Muscle of leg (tissue), 11 donors: Measurements from ENCODE around the gene GPR132. TPM values are rescaled to one million over a fixed set of nuclear protein-coding genes. Genes with fewer than 3 reads are reported as not detected.
A peak's percentile ranks its signal among the peaks of the same experiment; 100 is the strongest.
"Not testable (repeated sequence)": the region's sequence is repeated elsewhere in the genome, so short reads cannot be mapped to it uniquely, and the experiment has no call there.

Source experiments
- DNase-seq: peaks from one replicate; pipeline ENCODE4 v3.0.0; 2013
- H3K27ac ChIP-seq: one replicate; pipeline ENCODE4 v1.5.1; 2013; ENCODE audit warnings: mild to moderate bottlenecking, low read length, control low read depth
- H3K27me3 ChIP-seq: one replicate; pipeline ENCODE4 v1.6.1; 2013; ENCODE audit warnings: low read length; ENCODE audit not compliant: control insufficient read depth, insufficient read depth
- H3K36me3 ChIP-seq: one replicate; pipeline ENCODE4 v1.6.1; 2013; ENCODE audit warnings: low read length; ENCODE audit not compliant: control insufficient read depth, insufficient read depth
- H3K4me1 ChIP-seq: one replicate; pipeline ENCODE4 v1.6.1; 2013; ENCODE audit warnings: low read length; ENCODE audit not compliant: control insufficient read depth, insufficient read depth
- H3K4me3 ChIP-seq: one replicate; pipeline ENCODE4 v1.5.1; 2013; ENCODE audit warnings: low read length, control low read depth
- H3K9me3 ChIP-seq: replicated peaks from 2 replicates; pipeline ENCODE4 v1.6.1; 2013; ENCODE audit warnings: low read depth, low read length; ENCODE audit not compliant: control insufficient read depth
- WGBS: methylation state at CpG from one replicate; pipeline ENCODE4 v1.1.5; 2013; ENCODE audit warnings: missing lambda C conversion rate; ENCODE audit not compliant: insufficient coverage; 5-methylcytosine and 5-hydroxymethylcytosine counted together
- polyA plus RNA-seq, 8 donors: library from polyadenylated mRNA; unstranded; fragments of 120-200 nt; gene quantifications; one replicate each; pipeline versions ENCODE4 v1.2.1 to v1.2.3, GENCODE V29; 2013; ENCODE audit warnings: inconsistent platforms in 1 of 8, low replicate concordance in 1 of 8; ENCODE audit not compliant: insufficient read length in 8 of 8, insufficient read depth in 1 of 8
- total RNA-seq: library from RNA; stranded (reverse); fragments of 120-200 nt; gene quantifications from one replicate; pipeline ENCODE4 v1.2.4, GENCODE V29; 2013

The GPR132 gene
- total and polyA plus RNA-seq, 9 donors = 0.41 to 1.5 (median 0.75) TPM

DNA sequence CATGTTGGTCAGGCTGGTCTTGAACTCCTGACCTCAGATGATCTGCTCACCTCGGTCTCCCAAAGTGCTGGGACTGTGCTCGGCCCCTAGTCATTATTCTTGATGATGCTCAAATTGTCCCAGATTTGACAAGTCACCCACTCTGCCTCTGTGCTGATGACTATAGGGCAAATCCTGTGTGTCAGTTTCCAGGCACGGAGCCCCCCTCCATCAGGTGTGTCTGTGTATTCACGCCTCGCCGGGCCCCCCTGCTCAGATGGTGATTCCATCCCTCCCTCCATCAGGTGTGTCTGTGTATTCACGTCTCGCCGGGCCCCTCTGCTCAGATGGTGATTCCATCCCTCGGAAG is 4.3 kb upstream of the GPR132 start:
- Histone ChIP-seq H3K36me3 (no peaks in the 10 kb centered on the region), H3K4me3 (no peak overlapping the region), H3K4me1 (peaks cover 46% of the 10 kb centered on the region), H3K9me3 (no peaks in the 10 kb centered on the region), H3K27ac (no peak overlapping the region), H3K27me3 (peaks cover 15% of the 10 kb centered on the region)
- WGBS = 64% methylated on average over 8 of the region's 10 CpGs
- DNase-seq = no peak

- DNase-seq = peak; percentile 12
- H3K27ac ChIP-seq = peak overlapping the region; percentile 20
- peaks cover 43% of the 10 kb centered on the region for H3K4me1 ChIP-seq
- no peaks in the 10 kb centered on the region for H3K36me3 ChIP-seq
- H3K9me3 ChIP-seq = no peaks in the 10 kb centered on the region
- H3K4me3 ChIP-seq = no peak overlapping the region
- H3K27me3 ChIP-seq = peaks cover 15% of the 10 kb centered on the region
- WGBS = 76% methylated on average over 11 of the region's 13 CpGs
Observed at GRCh38 chr14:105068818-105069217, 3.6 kb upstream of the GPR132 start.

DNA sequence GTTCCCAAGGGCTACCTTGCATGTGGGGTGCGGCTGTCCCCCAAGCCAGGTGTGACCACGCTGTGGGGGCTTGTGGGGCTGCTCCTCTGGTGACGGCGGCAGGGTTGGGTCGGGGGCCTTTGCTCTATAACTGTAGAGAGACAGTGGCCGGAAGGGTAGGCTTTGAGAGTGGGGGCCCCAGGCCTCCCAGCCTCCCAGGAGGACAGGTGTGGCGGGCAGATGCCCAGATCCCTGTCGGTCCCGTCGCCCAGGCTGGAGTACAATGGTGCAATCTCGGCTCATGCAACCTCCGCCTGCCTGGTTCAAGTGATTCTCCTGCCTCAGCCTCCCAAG is 2.7 kb upstream of the GPR132 start:
- H3K36me3 ChIP-seq = no peaks in the 10 kb centered on the region
- 93% methylated on average over 6 of the region's 12 CpGs for WGBS
- H3K4me1 ChIP-seq = peaks cover 39% of the 10 kb centered on the region
- DNase-seq = no peak
- H3K27ac ChIP-seq = no peak overlapping the region
- no peak overlapping the region for H3K4me3 ChIP-seq
- H3K27me3 ChIP-seq = peaks cover 15% of the 10 kb centered on the region
- H3K9me3 ChIP-seq = no peaks in the 10 kb centered on the region

DNA sequence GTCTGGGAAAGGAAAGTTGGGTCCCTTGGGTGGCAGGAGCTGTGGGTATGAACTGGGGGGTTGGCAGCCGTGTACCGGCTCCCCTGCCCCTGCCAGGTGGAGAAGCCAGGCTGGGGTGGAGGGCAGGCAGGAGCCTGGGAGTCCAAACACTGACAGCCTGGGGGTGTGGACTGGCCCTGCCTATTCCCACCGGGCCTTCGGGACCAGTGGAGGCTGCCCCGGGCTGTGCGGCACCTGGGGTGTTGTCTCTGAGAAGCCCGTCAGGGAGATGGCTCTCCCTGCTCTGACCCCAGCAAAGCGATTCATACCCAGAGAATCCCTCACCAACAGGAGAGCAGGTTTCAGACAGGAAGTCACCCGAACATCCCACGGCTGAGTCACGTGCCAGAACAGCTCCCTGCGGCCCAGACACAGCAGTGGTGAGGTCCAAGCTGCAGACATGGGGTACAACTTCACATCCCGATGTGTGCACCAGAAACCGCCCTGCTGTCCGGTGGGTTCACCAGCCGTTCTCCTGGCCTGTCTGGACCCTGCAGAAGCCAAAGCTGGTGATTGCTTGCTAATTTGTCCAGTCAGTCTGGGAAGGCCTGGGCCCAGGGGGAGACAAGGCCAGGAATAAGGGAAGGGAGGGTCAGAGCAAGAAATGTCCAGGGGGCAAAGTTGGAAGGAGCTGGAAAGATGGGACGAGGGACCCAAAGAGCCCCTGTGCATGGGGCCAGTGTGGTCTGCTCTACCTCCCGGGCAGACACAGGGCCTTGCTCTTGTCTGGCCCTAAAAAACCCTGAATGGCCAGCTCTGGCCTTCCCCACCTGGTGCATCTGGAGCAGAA is 2.1 kb upstream of the GPR132 start:
- DNase-seq = no peak
- peaks cover 35% of the 10 kb centered on the region for H3K4me1 ChIP-seq
- peaks cover 15% of the 10 kb centered on the region for H3K27me3 ChIP-seq
- no peaks in the 10 kb centered on the region for H3K9me3 ChIP-seq
- 56% methylated on average over 13 of the region's 18 CpGs for WGBS
- no peaks in the 10 kb centered on the region for H3K36me3 ChIP-seq
- no peak overlapping the region for H3K27ac ChIP-seq
- no peak overlapping the region for H3K4me3 ChIP-seq

DNA sequence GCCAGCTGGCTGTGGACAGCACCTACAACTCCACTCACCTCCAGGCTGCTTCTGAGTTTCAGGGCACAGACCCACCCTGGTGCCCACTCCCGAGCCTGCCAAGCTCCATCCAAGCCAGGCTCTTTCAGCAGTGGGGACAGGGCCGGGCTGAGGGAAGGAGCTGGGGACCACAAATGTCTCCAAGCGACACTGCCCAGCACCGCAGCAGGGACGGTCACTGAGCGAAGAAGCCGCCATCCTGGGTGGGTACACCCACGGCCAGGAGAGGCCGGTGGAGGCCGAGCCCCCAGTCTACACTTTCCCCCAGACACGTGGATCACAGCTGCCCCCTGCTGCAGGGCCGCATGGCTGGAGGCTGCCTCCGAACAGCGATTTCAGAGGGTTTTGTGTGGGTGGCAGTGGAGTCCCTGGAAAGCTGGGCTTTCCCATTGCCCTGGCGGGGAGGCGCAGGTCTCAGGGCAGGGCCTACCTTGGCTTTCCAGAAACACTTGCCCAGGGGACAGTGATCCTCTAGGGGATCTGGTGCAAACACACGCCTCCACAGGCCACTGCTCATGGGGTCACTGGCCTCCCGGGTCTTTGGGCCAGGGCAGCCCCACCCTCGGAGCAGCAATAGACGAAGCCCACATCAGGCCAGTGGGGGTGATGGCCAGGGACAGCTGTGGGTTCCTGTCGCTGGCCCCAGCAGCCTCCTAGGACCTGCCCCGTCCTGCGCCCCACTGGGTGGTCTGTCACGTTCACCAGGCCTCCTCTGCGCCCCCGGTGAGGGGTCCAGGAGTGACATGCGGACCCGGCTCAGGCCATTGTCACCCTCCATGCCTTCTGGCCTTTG is 1.2 kb upstream of the GPR132 start:
- peaks cover 41% of the 10 kb centered on the region for H3K4me1 ChIP-seq
- no peak overlapping the region for H3K4me3 ChIP-seq
- 75% methylated on average over 24 of the region's 28 CpGs for WGBS
- no peak for DNase-seq
- no peak overlapping the region for H3K27ac ChIP-seq
- H3K9me3 ChIP-seq = no peaks in the 10 kb centered on the region
- peaks cover 11% of the 10 kb centered on the region for H3K27me3 ChIP-seq
- H3K36me3 ChIP-seq = no peaks in the 10 kb centered on the region

DNA sequence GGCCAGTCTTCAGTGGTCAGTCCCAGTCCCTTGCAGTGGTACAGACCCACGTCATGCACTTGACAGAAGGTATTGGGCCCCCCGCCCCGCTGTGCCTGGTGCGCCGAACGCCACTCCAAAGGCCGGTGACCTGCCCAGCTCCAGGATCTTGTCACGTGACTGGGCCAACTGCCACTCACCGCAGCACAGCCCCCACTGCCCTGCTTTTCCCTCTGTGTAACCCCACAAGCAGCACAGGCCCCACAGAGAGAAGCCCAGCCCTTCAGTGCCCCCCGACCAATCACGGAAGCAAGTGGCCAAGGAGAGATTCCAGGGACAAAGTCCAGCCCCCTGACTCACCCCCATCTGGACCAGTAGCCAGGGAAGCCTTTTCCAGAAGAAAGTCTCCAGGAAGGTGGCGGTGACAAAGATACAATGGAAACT is 498 bp downstream of the GPR132 start:
- DNase-seq = no peak
- WGBS = 61% methylated on average over 11 of the region's 12 CpGs
- peak overlapping the region; percentile 12 for H3K4me3 ChIP-seq
- no peaks in the 10 kb centered on the region for H3K36me3 ChIP-seq
- H3K27me3 ChIP-seq = peaks cover 5% of the 10 kb centered on the region
- H3K4me1 ChIP-seq = peaks cover 47% of the 10 kb centered on the region
- H3K27ac ChIP-seq = no peak overlapping the region
- no peaks in the 10 kb centered on the region for H3K9me3 ChIP-seq

DNA sequence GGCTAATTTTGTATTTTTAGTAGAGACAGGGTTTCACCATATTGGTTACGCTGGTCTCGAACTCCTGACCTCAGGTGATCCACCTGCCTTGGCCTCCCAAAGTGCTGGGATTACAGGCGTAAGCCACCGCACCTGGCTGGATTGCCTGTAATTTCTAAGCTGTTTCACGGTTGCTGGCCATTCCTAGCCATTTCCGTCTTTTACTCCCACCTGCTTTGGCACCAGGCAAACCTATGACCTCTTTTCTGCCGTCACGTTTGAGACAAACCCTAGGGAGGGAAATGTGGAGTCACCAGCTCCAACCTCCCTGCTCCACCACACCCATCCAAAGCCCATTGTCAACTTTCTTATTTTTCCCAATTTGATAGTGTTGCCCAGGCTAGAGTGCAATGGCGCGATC is 1.2 kb downstream of the GPR132 start:
- Histone ChIP-seq H3K4me3 (no peak overlapping the region), H3K4me1 (peaks cover 54% of the 10 kb centered on the region)
- WGBS = 84% methylated on average over 10 of the region's 10 CpGs

DNA sequence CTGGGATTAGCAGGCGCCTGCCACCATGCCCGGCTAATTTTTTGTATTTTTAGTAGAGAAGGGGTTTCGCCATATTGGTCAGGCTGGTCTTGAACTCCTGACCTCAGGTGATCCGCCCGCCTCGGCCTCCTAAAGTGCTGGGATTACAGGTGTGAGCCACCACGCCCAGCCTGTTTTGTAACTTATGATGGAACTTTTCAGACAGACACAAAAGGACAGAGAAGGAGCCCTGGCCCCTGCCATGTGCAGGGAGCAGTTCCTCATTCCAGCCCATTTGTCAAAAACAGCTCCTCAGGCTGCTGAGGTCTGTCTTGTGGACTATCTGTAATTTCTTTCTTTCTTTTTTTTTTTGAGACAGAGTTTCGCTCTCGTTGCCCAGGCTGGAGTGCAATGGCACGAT is 1.7 kb downstream of the GPR132 start:
- DNase-seq, H3K9me3 ChIP-seq, H3K27ac ChIP-seq, H3K27me3 ChIP-seq, H3K36me3 ChIP-seq, H3K4me3 ChIP-seq: not testable (repeated sequence)
- H3K4me1 ChIP-seq = peaks cover 58% of the 10 kb centered on the region
- 85% methylated on average over 6 of the region's 10 CpGs for WGBS

More for the DNA sequence above, 1.2 kb downstream of the GPR132 start:
- no peak for DNase-seq
- Histone ChIP-seq H3K27me3 (peaks cover 2% of the 10 kb centered on the region), H3K27ac (no peak overlapping the region), H3K9me3 (no peaks in the 10 kb centered on the region), H3K36me3 (no peaks in the 10 kb centered on the region)

- peaks cover 2% of the 10 kb centered on the region for H3K27me3 ChIP-seq
- peak; percentile 57 for DNase-seq
- no peaks in the 10 kb centered on the region for H3K9me3 ChIP-seq
- peaks cover 61% of the 10 kb centered on the region for H3K4me1 ChIP-seq
- H3K4me3 ChIP-seq = no peak overlapping the region
- no peak overlapping the region for H3K27ac ChIP-seq
- WGBS = 91% methylated on average over 8 of the region's 10 CpGs
- H3K36me3 ChIP-seq = no peaks in the 10 kb centered on the region
Observed at GRCh38 chr14:105063056-105063455, 2.2 kb downstream of the GPR132 start.

DNA sequence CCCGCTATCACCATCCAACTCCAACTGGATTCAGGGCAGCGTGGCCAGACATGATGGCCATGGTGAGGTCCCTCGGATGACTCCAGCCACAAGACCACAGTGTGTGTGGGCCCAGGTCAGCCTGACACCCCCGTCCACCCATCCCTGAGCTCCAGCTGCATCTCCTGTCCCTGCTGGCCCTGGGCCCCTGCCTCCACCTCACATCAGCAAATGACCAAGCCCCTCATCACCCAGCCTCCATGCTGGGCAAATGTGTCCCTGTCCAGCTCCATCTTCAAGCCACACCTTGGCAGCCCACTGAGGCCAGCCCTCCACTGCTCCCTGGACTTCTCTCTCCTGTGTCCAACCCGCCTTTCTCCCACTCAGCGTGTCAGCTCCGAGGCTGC is 3.2 kb downstream of the GPR132 start:
- no peaks in the 10 kb centered on the region for H3K36me3 ChIP-seq
- peaks cover 57% of the 10 kb centered on the region for H3K4me1 ChIP-seq
- no peak overlapping the region for H3K27ac ChIP-seq
- no peaks in the 10 kb centered on the region for H3K27me3 ChIP-seq
- 83% methylated on average over 7 of the region's 7 CpGs for WGBS
- no peak overlapping the region for H3K4me3 ChIP-seq
- no peak for DNase-seq
- H3K9me3 ChIP-seq = no peaks in the 10 kb centered on the region
